ENCODE data around the gene ERMP1.
A peak's percentile ranks its signal among the peaks of the same experiment; 100 is the strongest.

ERMP1 gene

GRCh38 chr9:5839572-5839902 is 6.6 kb upstream of the ERMP1 start:
- TF ChIP-seq, protein P1, sequence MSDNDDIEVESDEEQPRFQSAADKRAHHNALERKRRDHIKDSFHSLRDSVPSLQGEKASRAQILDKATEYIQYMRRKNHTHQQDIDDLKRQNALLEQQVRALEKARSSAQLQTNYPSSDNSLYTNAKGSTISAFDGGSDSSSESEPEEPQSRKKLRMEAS (IDR thresholded peaks at IDR 0.05; ENCODE audit: low read depth, low read length) = no peak
- TF ChIP-seq CTCF (IDR thresholded peaks at IDR 0.05; ENCODE audit: low read depth, low read length) (no peak), MYC (IDR thresholded peaks at IDR 0.05; ENCODE audit: low read depth, low read length) (no peak), POLR2A (IDR thresholded peaks at IDR 0.05; ENCODE audit: extremely low read depth, insufficient read length) (no peak)
- H3K4me3 ChIP-seq (ENCODE audit: low read depth, low read length) = no peak overlapping the region
- no peak for DNase-seq (ENCODE audit: low read depth)

DNA sequence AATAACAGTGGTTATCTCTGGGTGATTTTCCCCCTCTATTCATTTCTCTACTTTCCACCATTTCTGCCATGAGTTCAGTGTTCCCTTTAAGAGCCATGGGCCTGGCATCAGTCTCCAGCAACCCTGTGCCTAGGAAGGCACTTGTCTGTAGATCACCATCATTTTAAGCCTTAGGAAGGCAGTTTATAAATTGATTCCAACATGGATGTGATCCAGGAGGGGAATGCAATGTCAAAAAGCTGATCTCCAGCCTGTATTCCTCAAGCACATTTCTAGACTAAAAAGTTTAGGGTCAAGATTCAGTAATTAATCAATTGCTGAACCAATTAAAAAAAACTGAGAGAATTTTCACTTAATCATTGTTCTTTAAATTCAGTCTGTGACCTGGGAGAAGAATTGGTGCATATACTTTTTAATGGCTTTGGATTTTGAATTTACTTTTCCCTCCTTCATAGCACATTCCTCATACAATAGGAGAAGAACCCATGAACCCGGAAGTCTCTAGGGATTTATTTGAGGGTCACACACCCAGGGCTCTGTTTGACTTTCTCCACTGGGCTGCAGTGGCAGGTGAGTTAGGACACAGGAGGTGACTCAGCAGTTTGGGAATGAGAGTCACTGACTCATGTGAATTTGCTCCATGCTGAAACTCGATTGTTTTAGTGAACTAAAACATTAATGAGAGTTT is 6.1 kb upstream of the ERMP1 start:
- TF ChIP-seq, protein P1 (IDR thresholded peaks at IDR 0.05; ENCODE audit: low read depth, low read length) = no peak
- TF ChIP-seq CTCF (IDR thresholded peaks at IDR 0.05; ENCODE audit: low read depth, low read length) (no peak), MYC (IDR thresholded peaks at IDR 0.05; ENCODE audit: low read depth, low read length) (no peak), POLR2A (IDR thresholded peaks at IDR 0.05; ENCODE audit: extremely low read depth, insufficient read length) (no peak)
- peak; percentile 79 for DNase-seq (ENCODE audit: low read depth)

DNA sequence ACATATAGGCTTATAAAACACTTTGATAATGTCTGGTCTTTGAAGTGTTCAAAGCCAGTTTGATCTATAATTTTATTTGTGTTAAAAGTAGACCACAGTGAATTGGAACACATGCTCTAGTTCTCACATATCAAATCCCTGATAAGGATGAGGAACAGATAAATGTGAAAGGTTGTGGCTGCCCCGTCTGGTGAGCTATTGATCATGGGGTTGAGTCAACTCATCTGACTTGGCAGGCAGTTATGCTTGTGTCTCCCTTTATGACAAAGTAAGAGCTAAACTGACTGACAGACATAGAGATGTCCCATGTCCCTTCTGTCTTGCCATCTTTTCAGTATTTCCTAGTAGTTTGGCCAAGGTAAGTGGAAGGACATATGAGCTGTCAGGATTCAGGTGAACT is 2.9 kb upstream of the ERMP1 start:
- H3K4me3 ChIP-seq (ENCODE audit: low read depth, low read length) = no peak overlapping the region
- no peak for DNase-seq (ENCODE audit: low read depth)
- TF ChIP-seq CTCF (IDR thresholded peaks at IDR 0.05; ENCODE audit: low read depth, low read length) (no peak), POLR2A (IDR thresholded peaks at IDR 0.05; ENCODE audit: extremely low read depth, insufficient read length) (no peak), MYC (IDR thresholded peaks at IDR 0.05; ENCODE audit: low read depth, low read length) (no peak)
- TF ChIP-seq, protein P1 (IDR thresholded peaks at IDR 0.05; ENCODE audit: low read depth, low read length) = no peak

More for the DNA sequence above, 6.1 kb upstream of the ERMP1 start:
- H3K4me3 ChIP-seq (ENCODE audit: low read depth, low read length) = no peak overlapping the region

- TF ChIP-seq, protein P1 (IDR thresholded peaks at IDR 0.05; ENCODE audit: low read depth, low read length) = peak; percentile 73
- no peak for TF ChIP-seq POLR2A (IDR thresholded peaks at IDR 0.05; ENCODE audit: extremely low read depth, insufficient read length)
- no peak for TF ChIP-seq MYC (IDR thresholded peaks at IDR 0.05; ENCODE audit: low read depth, low read length)
Observed at GRCh38 chr9:5834214-5834613, 1.3 kb upstream of the ERMP1 start.

GRCh38 chr9:5832071-5832537 is 813 bp downstream of the ERMP1 start:
- TF ChIP-seq, protein P1 (IDR thresholded peaks at IDR 0.05; ENCODE audit: low read depth, low read length) = no peak
- TF ChIP-seq CTCF (IDR thresholded peaks at IDR 0.05; ENCODE audit: low read depth, low read length) = no peak
- TF ChIP-seq MYC (IDR thresholded peaks at IDR 0.05; ENCODE audit: low read depth, low read length) = no peak
- no peak for TF ChIP-seq POLR2A (IDR thresholded peaks at IDR 0.05; ENCODE audit: extremely low read depth, insufficient read length)
- DNase-seq (ENCODE audit: low read depth) = peak; percentile 68
- peak overlapping the region; percentile 79 for H3K4me3 ChIP-seq (ENCODE audit: low read depth, low read length)

More at GRCh38 chr9:5834214-5834613, 1.3 kb upstream of the ERMP1 start:
- DNase-seq (ENCODE audit: low read depth) = peak; percentile 85
- H3K4me3 ChIP-seq (ENCODE audit: low read depth, low read length) = no peak overlapping the region

- TF ChIP-seq MYC (IDR thresholded peaks at IDR 0.05; ENCODE audit: low read depth, low read length) = no peak
- no peak for TF ChIP-seq POLR2A (IDR thresholded peaks at IDR 0.05; ENCODE audit: extremely low read depth, insufficient read length)
- TF ChIP-seq CTCF (IDR thresholded peaks at IDR 0.05; ENCODE audit: low read depth, low read length) = no peak
- TF ChIP-seq, protein P1 (IDR thresholded peaks at IDR 0.05; ENCODE audit: low read depth, low read length) = no peak
- H3K4me3 ChIP-seq (ENCODE audit: low read depth, low read length) = no peak overlapping the region
- DNase-seq (ENCODE audit: low read depth) = no peak
Observed at GRCh38 chr9:5825895-5826622, 6.9 kb downstream of the ERMP1 start.
